Naive thymus-derived CD4-positive, alpha-beta T cell (primary cell): ENCODE results near the gene CTAGE15. TPM values are rescaled to one million over a fixed set of nuclear protein-coding genes. Genes with fewer than 3 reads are reported as not detected.
"Not testable (repeated sequence)": the region's sequence is repeated elsewhere in the genome, so short reads cannot be mapped to it uniquely, and the experiment has no call there.

ENCODE experiments used
- ATAC-seq: fragments of 150-1000 bp; cut with Tn5 transposase; 2 replicates; pipeline ENCODE4 v1.10.0; 2021; ENCODE audit warnings: mild to moderate bottlenecking, moderate library complexity
- CTCF ChIA-PET: fragments of 350-600 bp; sonication (Branson Sonifier 250); formaldehyde crosslinking; loops from one replicate; lab custom pipeline; 2021; ENCODE audit warnings: antibody characterized with exemption; lab: Charles Lee
- POLR2A ChIA-PET: fragments of 350-600 bp; sonication (Branson Sonifier 250); formaldehyde crosslinking; loops from one replicate; lab custom pipeline; 2021; ENCODE audit warnings: antibody characterized with exemption, inconsistent platforms; lab: Charles Lee
- DNase-seq, 9 donors: peaks; one replicate each; pipeline versions ENCODE4 v3.0.0 to v3.0.0-alpha.2; 2020 to 2022; ENCODE audit warnings: mixed read lengths in 1 of 9
- H3K27ac ChIP-seq: one replicate; pipeline ENCODE4 v1.7.0; 2013; ENCODE audit warnings: mild to moderate bottlenecking, low read depth, low read length, moderate library complexity
- H3K27me3 ChIP-seq, 2 donors: one replicate each; pipeline ENCODE4 v1.7.0; 2013; ENCODE audit warnings: low read length in 2 of 2, mild to moderate bottlenecking in 2 of 2, moderate library complexity in 2 of 2; ENCODE audit not compliant: control insufficient read depth in 2 of 2, insufficient read depth in 2 of 2
- H3K36me3 ChIP-seq, 3 experiments: 1 replicate in 2 of 3; 2 replicates in 1 of 3; pipeline ENCODE4 v1.7.0; 2013; ENCODE audit warnings: low read length in 3 of 3, mild to moderate bottlenecking in 3 of 3, moderate library complexity in 1 of 3; ENCODE audit not compliant: insufficient read depth in 3 of 3, control insufficient read depth in 2 of 3
- H3K4me1 ChIP-seq, 2 donors: one replicate each; pipeline ENCODE4 v1.7.0; 2013; ENCODE audit warnings: low read length in 2 of 2, mild to moderate bottlenecking in 2 of 2, moderate library complexity in 1 of 2; ENCODE audit not compliant: control insufficient read depth in 2 of 2, insufficient read depth in 2 of 2
- H3K4me3 ChIP-seq: 2 replicates; pipeline ENCODE4 v1.7.0; 2013; ENCODE audit warnings: mild to moderate bottlenecking, low read length
- H3K9me3 ChIP-seq, 3 experiments: 1 replicate in 2 of 3; 2 replicates in 1 of 3; pipeline ENCODE4 v1.7.0; 2013; ENCODE audit warnings: low read length in 3 of 3; ENCODE audit not compliant: control insufficient read depth in 2 of 3
- H3K27ac Mint-ChIP-seq, 9 donors: one replicate each; pipeline ENCODE4 v1.8.0; 2020 to 2022; ENCODE audit warnings: mixed read lengths in 9 of 9, mild to moderate bottlenecking in 8 of 9, moderate library complexity in 5 of 9, inconsistent platforms in 2 of 9
- H3K27me3 Mint-ChIP-seq, 5 donors: one replicate each; pipeline ENCODE4 v1.8.0; 2021 to 2022; ENCODE audit warnings: mixed read lengths in 5 of 5, mild to moderate bottlenecking in 1 of 5
- H3K36me3 Mint-ChIP-seq, 5 donors: one replicate each; pipeline ENCODE4 v1.8.0; 2020 to 2022; ENCODE audit warnings: mixed read lengths in 5 of 5, mild to moderate bottlenecking in 3 of 5, inconsistent platforms in 1 of 5
- H3K4me1 Mint-ChIP-seq, 7 donors: one replicate each; pipeline ENCODE4 v1.8.0; 2020 to 2022; ENCODE audit warnings: mixed read lengths in 7 of 7, mild to moderate bottlenecking in 3 of 7, inconsistent platforms in 1 of 7
- H3K4me3 Mint-ChIP-seq, 10 donors: one replicate each; pipeline ENCODE4 v1.8.0; 2020 to 2022; ENCODE audit warnings: mild to moderate bottlenecking in 10 of 10, mixed read lengths in 10 of 10, moderate library complexity in 6 of 10, inconsistent platforms in 2 of 10
- H3K9me3 Mint-ChIP-seq, 11 donors: one replicate each; pipeline ENCODE4 v1.8.0; 2020 to 2022; ENCODE audit warnings: mixed read lengths in 11 of 11, mild to moderate bottlenecking in 4 of 11, inconsistent platforms in 1 of 11, moderate library complexity in 1 of 11
- intact Hi-C, 2 donors: fragments of 100-400 bp; cut with micrococcal nuclease; formaldehyde crosslinking; loops; one replicate each; pipeline ENCODE4 v1.15.1; 2023
- polyA plus RNA-seq, 2 donors: library from polyadenylated mRNA; unstranded; fragments of 300-500 nt; fragmentation: Illumina TruSeq; gene quantifications; one replicate each; pipeline ENCODE4 v1.2.3, GENCODE V29; 2021
- total RNA-seq, 6 experiments: library from RNA in 5 of 6; stranded (reverse) in 5 of 6; gene quantifications; 1 replicate in 5 of 6; 2 replicates in 1 of 6; pipeline ENCODE4 v1.2.3 and lab custom pipeline; 2021 to 2026

Gene CTAGE15
- total and polyA plus RNA-seq, 7 experiments from 2014 or later, result 0.14 to 3.4 TPM; not detected in 5

DNA sequence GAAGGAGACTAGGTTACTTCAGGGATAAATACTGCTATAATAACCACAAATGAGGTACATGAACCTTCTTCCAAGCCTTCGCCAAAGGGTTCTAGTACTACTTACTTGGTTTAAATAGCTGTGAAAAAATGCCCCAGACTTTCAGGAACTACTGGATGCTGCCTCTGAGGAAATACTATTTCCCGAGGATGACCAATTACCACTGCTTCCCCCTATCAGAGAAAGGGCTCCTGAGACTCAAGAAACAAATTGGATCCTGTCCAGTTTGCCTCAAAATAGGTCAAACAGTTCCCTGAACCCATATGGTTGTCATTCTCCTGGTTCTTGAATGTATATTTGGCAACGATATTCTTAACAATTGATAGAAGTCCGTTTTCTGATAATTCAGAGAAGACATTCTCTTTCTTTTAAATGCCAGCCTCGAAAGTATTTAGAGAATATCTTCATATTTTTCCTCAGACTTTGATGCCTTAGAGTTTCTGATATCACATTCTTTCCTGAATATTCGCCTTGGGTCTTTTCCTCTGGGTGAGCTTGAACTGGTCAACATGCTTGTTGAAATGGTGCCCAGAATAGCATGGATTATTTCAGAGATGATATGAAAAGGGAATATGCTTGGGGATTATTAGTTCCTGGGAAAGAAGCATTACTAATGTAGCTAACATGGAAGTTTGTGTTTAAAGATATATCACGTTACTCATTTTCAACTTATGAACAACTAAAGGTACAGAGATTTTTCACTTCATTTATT is 28.1 kb upstream of the CTAGE15 start:
- H3K9me3 ChIP-seq, H3K27ac Mint-ChIP-seq, CTCF ChIA-PET, intact Hi-C loops, H3K27me3 Mint-ChIP-seq, H3K4me3 ChIP-seq, H3K36me3 Mint-ChIP-seq, DNase-seq, H3K4me1 ChIP-seq, H3K4me1 Mint-ChIP-seq, H3K36me3 ChIP-seq, POLR2A ChIA-PET, H3K9me3 Mint-ChIP-seq, ATAC-seq, H3K27me3 ChIP-seq, H3K27ac ChIP-seq, H3K4me3 Mint-ChIP-seq: not testable (repeated sequence)

DNA sequence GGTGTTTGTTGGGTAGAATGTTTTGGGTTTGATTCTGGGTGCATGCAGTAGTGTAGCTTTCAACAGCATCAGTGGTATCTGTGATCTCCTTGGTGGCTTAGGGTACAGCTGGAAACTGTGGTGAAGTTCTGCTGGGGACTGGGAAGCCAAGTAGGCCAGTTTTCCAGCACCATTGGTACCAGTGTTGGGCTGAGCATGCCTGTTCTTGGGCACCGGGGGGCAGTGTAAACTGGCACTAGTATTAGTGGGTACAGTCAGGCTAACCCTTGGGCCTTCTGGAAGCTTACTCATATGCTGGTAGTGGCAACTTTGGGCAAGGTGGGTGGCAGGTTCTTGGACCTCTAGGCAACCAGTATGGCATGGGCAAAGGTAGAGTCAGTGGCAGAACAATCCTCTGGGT is 15.6 kb upstream of the CTAGE15 start:
- H3K4me3 ChIP-seq, H3K27me3 Mint-ChIP-seq, H3K36me3 Mint-ChIP-seq, H3K27me3 ChIP-seq, H3K9me3 ChIP-seq, H3K36me3 ChIP-seq, CTCF ChIA-PET, H3K4me3 Mint-ChIP-seq, H3K9me3 Mint-ChIP-seq, H3K4me1 Mint-ChIP-seq, H3K27ac ChIP-seq, POLR2A ChIA-PET, H3K4me1 ChIP-seq, intact Hi-C loops, DNase-seq, H3K27ac Mint-ChIP-seq, ATAC-seq: not testable (repeated sequence)

DNA sequence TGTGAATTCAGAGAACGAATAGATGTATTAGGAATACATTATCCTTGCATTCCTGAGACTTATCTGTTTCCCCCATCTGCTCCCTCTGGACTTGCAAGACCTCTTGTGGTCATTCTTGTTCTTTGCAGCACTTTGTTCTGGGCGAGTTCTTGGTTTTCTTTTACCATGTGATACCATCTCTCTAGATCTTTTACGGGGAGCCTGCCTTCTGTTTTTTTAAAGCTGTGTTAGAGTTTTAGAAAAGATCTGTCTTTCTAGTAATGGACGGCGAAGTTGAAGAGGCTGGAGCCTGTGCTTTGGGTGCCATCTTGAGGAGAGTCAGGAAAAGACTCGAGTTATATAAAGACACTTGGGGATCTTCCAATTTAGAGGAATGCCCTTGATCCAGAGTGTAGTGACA is 8.3 kb upstream of the CTAGE15 start:
- H3K27me3 ChIP-seq, H3K4me3 ChIP-seq, H3K36me3 ChIP-seq, H3K27ac Mint-ChIP-seq, H3K9me3 Mint-ChIP-seq, intact Hi-C loops, H3K4me1 Mint-ChIP-seq, H3K9me3 ChIP-seq, POLR2A ChIA-PET, H3K36me3 Mint-ChIP-seq, H3K4me1 ChIP-seq, H3K27me3 Mint-ChIP-seq, H3K27ac ChIP-seq, H3K4me3 Mint-ChIP-seq, CTCF ChIA-PET: not testable (repeated sequence)
- DNase-seq (peak in 1 of 9 donors; percentile 7), ATAC-seq (peak; percentile 74)

DNA sequence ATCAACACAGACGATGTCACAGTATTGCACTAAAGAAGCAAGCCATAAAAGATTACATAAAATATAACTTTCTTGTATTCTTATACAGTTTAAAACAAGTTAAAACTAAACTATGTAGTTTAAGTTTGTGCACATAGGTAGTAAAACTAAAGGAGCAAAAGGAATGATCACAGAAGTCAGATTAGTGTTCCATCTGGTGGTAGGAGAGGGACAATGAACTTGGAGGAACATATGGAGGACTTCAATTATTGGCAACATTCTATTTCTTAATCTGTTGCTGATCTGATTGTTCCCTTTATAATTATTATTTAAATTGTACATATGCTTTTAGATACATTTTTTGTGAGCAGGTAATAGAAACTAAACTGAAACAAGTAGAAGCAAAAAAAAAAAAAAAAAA is 5.6 kb upstream of the CTAGE15 start:
- DNase-seq, H3K27ac ChIP-seq, H3K9me3 Mint-ChIP-seq, H3K9me3 ChIP-seq, ATAC-seq, H3K27ac Mint-ChIP-seq, intact Hi-C loops, POLR2A ChIA-PET, H3K4me1 ChIP-seq, CTCF ChIA-PET, H3K4me3 Mint-ChIP-seq, H3K36me3 ChIP-seq, H3K27me3 Mint-ChIP-seq, H3K4me3 ChIP-seq, H3K27me3 ChIP-seq, H3K36me3 Mint-ChIP-seq, H3K4me1 Mint-ChIP-seq: not testable (repeated sequence)

DNA sequence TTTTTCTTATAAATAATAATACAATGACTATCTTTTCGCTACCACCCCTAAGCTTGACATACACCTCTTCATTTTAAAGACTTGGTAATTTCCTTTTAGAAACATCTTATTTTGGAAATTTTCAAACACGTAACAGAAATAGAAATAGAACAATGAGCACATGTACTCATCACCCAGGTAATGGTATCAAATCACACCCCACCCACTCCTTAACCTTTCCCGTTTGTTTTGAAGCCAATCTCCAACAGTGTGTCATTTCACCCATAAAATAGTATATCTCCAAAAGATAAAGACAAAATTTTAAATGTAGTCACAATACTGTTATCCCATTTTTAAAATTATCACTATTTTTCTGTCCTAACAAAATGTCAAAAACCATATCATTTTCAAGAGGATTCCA is 16.6 kb downstream of the CTAGE15 start:
- DNase-seq, H3K27ac ChIP-seq, ATAC-seq, H3K4me1 Mint-ChIP-seq, H3K36me3 ChIP-seq, H3K27me3 Mint-ChIP-seq, POLR2A ChIA-PET, intact Hi-C loops, H3K9me3 ChIP-seq, H3K4me1 ChIP-seq, H3K27ac Mint-ChIP-seq, H3K9me3 Mint-ChIP-seq, H3K4me3 Mint-ChIP-seq, H3K4me3 ChIP-seq, H3K27me3 ChIP-seq, CTCF ChIA-PET, H3K36me3 Mint-ChIP-seq: not testable (repeated sequence)

DNA sequence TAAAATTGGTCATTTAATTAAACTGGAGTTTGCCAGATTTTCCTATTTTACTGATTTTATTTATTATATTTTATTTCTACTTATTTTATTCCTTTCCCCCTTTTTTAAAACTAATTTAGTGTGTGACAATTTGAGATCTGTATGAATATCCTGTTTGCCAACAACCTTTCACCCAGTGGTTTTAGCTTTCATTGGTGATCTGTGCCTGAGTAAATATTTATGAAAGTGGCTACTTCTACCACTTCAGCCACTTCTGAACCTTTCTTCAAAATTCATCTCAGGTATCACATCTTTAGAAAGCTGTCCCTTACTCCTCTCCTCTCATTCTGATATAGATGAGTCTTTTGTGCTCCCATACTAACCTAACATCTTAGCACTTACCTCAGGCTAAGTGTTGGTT is 18.3 kb downstream of the CTAGE15 start:
- H3K4me1 ChIP-seq, POLR2A ChIA-PET, H3K27me3 Mint-ChIP-seq, H3K4me3 ChIP-seq, H3K36me3 Mint-ChIP-seq, H3K9me3 ChIP-seq, H3K4me1 Mint-ChIP-seq, intact Hi-C loops, H3K27me3 ChIP-seq, H3K27ac Mint-ChIP-seq, DNase-seq, H3K27ac ChIP-seq, CTCF ChIA-PET, H3K9me3 Mint-ChIP-seq, H3K36me3 ChIP-seq, ATAC-seq, H3K4me3 Mint-ChIP-seq: not testable (repeated sequence)

DNA sequence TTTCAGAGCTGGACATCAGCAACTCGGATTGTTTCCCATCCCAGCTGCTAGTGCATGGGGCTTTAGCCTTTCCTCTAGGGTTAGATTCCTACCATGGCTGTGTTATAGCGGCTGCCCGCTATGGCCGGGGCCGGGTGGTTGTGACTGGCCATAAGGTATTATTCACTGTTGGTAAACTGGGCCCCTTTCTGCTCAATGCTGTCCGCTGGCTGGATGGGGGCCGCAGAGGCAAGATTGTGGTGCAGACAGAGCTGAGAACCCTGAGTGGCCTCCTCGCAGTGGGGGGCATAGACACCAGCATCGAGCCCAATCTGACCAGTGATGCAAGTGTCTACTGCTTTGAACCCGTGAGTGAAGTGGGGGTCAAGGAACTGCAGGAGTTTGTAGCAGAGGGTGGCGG is 26.5 kb downstream of the CTAGE15 start:
- intact Hi-C loops, H3K9me3 Mint-ChIP-seq, CTCF ChIA-PET, DNase-seq, H3K36me3 Mint-ChIP-seq, H3K9me3 ChIP-seq, H3K27me3 ChIP-seq, H3K4me3 ChIP-seq, H3K36me3 ChIP-seq, ATAC-seq, H3K4me1 ChIP-seq, H3K4me1 Mint-ChIP-seq, H3K4me3 Mint-ChIP-seq, POLR2A ChIA-PET, H3K27me3 Mint-ChIP-seq, H3K27ac ChIP-seq, H3K27ac Mint-ChIP-seq: not testable (repeated sequence)
